GM06990 (cell line): ENCODE measurements around the gene CAPN10.

Source experiments
- DNase-seq: peaks from one replicate; pipeline ENCODE4 v3.0.0-alpha.2; 2011; ENCODE audit not compliant: insufficient read length; ENCODE audit errors: extremely low read depth
- H3K27me3 ChIP-seq: replicated peaks from 2 replicates; pipeline ENCODE4 v1.6.0; 2011; ENCODE audit warnings: low read length; ENCODE audit not compliant: control insufficient read depth, insufficient read depth
- H3K36me3 ChIP-seq: 2 replicates; pipeline ENCODE4 v1.5.1; 2011; ENCODE audit warnings: low read length; ENCODE audit not compliant: control insufficient read depth, insufficient read depth
- H3K4me3 ChIP-seq: replicated peaks from 2 replicates; pipeline ENCODE4 v1.5.1; 2011; ENCODE audit warnings: low read depth, mild to moderate bottlenecking, control low read depth, low read length
- TF ChIP-seq, protein P1 (sequence below): IDR thresholded peaks from 2 replicates; pipeline ENCODE4 v1.5.1; 2011; ENCODE audit warnings: low read length, control low read depth, mild to moderate bottlenecking, inconsistent platforms; ENCODE audit not compliant: insufficient read depth, poor library complexity, severe bottlenecking

Gene CAPN10

GRCh38 chr2:240579071-240579762, 7.3 kb upstream of the CAPN10 start:
- Histone ChIP-seq H3K36me3 (peaks cover 41% of the 10 kb centered on the region), H3K4me3 (no peak overlapping the region)

DNA sequence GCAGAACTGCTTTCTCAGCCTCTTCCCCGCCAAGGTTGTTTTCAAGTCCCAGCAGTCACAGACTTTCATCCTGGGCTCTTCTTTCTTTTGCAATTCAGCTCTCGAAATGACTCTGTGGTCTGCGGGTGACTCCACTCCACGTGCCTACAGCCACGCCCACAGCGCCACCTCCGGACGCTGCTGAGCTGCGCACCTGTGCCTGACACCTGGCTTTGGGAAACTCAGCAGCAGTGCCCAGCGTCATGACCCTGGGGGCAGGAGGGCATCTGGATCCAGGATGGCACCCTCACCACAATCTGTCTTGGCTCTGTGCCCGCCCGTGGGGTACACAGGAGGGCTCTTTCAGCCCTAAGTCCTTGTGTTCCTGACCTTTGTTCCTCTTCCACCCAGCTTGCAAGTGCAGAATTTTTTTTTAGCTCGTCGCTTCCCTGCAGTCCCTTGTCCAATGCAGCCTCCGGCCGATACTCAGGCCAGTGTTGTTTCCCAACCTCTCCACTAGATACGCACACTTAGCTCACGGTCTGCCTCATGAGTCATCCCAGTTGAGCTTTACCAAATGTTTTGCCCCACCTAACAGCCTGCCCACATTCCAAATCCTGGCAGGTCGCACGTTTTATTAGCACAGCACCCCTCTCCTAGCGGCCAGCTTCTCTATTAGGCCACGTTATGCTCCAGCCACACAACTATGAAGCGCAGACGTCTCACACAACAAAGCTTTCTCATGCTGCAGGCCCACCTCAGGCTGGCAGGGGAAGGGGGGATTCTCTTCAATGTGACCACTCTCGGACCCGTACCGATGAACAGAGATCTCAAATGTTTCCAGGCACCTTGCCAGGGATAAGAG, 6.5 kb upstream of the CAPN10 start:
- TF ChIP-seq, protein P1, sequence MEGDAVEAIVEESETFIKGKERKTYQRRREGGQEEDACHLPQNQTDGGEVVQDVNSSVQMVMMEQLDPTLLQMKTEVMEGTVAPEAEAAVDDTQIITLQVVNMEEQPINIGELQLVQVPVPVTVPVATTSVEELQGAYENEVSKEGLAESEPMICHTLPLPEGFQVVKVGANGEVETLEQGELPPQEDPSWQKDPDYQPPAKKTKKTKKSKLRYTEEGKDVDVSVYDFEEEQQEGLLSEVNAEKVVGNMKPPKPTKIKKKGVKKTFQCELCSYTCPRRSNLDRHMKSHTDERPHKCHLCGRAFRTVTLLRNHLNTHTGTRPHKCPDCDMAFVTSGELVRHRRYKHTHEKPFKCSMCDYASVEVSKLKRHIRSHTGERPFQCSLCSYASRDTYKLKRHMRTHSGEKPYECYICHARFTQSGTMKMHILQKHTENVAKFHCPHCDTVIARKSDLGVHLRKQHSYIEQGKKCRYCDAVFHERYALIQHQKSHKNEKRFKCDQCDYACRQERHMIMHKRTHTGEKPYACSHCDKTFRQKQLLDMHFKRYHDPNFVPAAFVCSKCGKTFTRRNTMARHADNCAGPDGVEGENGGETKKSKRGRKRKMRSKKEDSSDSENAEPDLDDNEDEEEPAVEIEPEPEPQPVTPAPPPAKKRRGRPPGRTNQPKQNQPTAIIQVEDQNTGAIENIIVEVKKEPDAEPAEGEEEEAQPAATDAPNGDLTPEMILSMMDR = peak; percentile 82
- Histone ChIP-seq H3K4me3 (no peak overlapping the region), H3K27me3 (no peaks in the 10 kb centered on the region), H3K36me3 (peaks cover 34% of the 10 kb centered on the region)
- peak; percentile 88 for DNase-seq

More at GRCh38 chr2:240579071-240579762, 7.3 kb upstream of the CAPN10 start:
- DNase-seq = peak; percentile 43
- H3K27me3 ChIP-seq = no peaks in the 10 kb centered on the region
- TF ChIP-seq, protein P1 = no peak

DNA sequence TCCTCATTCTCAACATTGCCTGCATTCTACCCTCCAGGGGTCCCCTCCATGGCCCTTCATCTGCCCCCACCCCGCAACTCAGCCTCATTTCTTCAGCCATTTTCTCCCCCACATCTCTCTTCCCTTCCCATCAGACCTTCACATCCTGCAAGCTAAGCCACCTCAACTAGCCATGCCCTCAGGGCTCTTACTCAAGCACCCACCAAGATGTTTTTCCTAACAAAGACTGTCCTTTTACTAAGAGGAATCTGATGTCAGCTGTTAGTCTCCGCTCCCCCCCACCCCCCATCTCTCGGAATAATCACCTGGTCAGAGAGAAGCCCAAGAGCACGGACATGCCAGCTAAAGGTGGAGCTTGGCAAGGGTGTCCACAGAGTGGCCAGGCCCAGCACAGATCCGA, 4.7 kb upstream of the CAPN10 start:
- H3K4me3 ChIP-seq = no peak overlapping the region
- TF ChIP-seq, protein P1 = no peak
- no peaks in the 10 kb centered on the region for H3K27me3 ChIP-seq
- no peak for DNase-seq
- H3K36me3 ChIP-seq = peaks cover 18% of the 10 kb centered on the region

DNA sequence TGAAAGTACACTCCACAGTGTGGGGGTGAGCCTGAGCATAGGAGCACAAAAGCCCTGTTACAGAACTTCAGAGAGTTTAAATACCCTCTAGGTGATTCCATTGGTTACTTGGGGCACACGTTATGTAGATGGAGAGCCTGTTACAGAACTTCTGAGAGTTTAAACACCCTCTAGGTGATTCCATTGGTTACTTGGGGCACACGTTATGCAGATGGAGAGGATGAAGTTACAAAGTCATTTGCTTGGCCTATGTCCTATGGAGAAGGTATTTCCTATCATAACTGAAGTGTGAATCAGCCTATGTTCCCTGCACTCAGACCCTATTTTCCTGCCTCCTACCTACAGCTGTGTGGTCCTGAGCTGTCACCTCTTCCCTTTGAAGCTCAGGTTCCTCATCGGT, 3.8 kb upstream of the CAPN10 start:
- no peaks in the 10 kb centered on the region for H3K27me3 ChIP-seq
- H3K4me3 ChIP-seq = no peak overlapping the region
- TF ChIP-seq, protein P1 = no peak
- DNase-seq = no peak
- peaks cover 11% of the 10 kb centered on the region for H3K36me3 ChIP-seq

DNA sequence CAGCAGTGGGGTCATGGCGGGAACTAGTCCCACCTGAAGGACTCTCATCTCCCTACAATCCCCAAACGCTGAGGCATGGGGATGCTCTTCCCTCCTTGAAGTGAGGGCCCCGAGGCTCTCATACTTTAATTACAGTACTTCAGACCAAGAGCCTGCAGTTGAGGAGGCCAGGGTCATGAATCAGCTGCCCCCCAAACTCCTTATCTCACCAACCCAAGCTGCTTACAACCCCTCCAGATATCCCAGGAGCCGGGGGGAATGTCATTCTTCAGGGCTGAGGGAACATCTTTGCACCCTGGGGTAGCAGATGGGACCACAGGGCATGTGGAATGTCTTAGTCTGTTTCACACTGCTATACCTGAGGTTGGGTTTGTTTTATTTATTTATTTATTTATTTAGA, 2.8 kb upstream of the CAPN10 start:
- no peak for DNase-seq
- Histone ChIP-seq H3K4me3 (no peak overlapping the region), H3K36me3 (peaks cover 3% of the 10 kb centered on the region), H3K27me3 (no peaks in the 10 kb centered on the region)
- TF ChIP-seq, protein P1 = no peak
